Testis (tissue), 2 donors: ENCODE results near the gene DNM3.

Experiments
- POLR2A ChIP-seq: fragments of 450-650 bp; IDR thresholded peaks from one replicate; pipeline ENCODE4 v1.6.1; 2017; ENCODE audit warnings: antibody characterized with exemption, mild to moderate bottlenecking, moderate library complexity
- TF ChIP-seq, protein P1 (sequence below), 3 experiments: fragments of 450-650 bp in 2 of 3; fragments of 200-600 bp in 1 of 3; sonication (generic) in 1 of 3; IDR thresholded peaks; one replicate each; pipeline ENCODE4 v1.5.1; 2016 to 2019; ENCODE audit warnings: antibody characterized with exemption in 3 of 3, mild to moderate bottlenecking in 2 of 3, moderate library complexity in 1 of 3

DNA sequence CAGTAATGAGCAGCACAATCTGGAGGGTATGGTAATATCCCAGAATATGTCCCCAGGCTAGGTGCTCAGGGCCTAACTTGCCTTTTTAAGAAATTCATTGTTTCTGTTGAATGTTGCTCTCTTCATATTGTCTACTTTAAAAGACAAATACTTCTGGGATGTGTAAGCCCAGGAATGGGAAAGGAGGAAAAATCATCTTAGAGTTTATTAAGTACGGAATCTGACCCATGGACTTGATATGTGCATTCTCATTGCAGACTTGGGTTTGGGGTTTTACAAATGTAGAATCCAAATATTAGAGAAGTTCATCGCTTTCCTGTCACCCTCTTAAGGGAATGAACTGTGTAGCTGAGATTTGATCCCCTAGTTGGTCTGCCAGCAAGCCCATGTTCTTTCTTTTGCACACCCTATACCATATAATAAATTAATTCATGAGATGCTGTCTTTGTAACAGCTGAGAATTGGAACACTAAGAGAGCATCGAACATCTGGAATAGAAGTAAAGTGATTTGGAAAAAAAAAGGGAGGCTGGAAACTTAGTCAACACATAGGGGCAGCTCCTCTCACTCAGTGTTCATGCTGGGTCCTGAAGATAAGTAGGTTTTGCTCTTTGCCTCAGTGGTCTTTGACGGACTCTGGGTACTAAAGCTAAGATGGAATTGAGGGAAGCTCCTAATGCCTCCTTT lies 343.4 kb downstream of the DNM3 start:
- no peak for TF ChIP-seq POLR2A
- TF ChIP-seq, protein P1, sequence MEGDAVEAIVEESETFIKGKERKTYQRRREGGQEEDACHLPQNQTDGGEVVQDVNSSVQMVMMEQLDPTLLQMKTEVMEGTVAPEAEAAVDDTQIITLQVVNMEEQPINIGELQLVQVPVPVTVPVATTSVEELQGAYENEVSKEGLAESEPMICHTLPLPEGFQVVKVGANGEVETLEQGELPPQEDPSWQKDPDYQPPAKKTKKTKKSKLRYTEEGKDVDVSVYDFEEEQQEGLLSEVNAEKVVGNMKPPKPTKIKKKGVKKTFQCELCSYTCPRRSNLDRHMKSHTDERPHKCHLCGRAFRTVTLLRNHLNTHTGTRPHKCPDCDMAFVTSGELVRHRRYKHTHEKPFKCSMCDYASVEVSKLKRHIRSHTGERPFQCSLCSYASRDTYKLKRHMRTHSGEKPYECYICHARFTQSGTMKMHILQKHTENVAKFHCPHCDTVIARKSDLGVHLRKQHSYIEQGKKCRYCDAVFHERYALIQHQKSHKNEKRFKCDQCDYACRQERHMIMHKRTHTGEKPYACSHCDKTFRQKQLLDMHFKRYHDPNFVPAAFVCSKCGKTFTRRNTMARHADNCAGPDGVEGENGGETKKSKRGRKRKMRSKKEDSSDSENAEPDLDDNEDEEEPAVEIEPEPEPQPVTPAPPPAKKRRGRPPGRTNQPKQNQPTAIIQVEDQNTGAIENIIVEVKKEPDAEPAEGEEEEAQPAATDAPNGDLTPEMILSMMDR (IDR thresholded peaks at IDR 0.05): no peak
